IMR-90 (cell line): ENCODE measurements around the gene ITGB5. TPM values are rescaled to one million over a fixed set of nuclear protein-coding genes. Genes with fewer than 3 reads are reported as not detected.

ENCODE experiments used
- ATAC-seq: fragments of 200-7000 bp; cut with Tn5 transposase; 2 replicates; pipeline ENCODE4 v1.9.1; 2020; ENCODE audit warnings: low read depth, mild to moderate bottlenecking, moderate library complexity
- BruUV-seq: library from RNA; stranded (reverse); fragments of 400-500 nt; replicated peaks from 2 replicates; lab custom pipeline; 2021; lab: Mats Ljungman, UMichigan
- CTCF ChIA-PET: fragments of 300-600 bp; formaldehyde crosslinking; extraction: SDS; loops from one replicate; lab custom pipeline; 2021; ENCODE audit warnings: antibody characterized with exemption; lab: Yijun Ruan, JAX
- POLR2A ChIA-PET: fragments of 300-600 bp; sonication (Branson Sonifier 250); formaldehyde crosslinking; loops from one replicate; lab custom pipeline; 2022; ENCODE audit warnings: antibody characterized with exemption; ENCODE audit not compliant: unreplicated experiment; lab: Charles Lee
- DNase-seq: peaks from one replicate; pipeline ENCODE4 v3.0.0; 2013
- H2AFZ ChIP-seq: replicated peaks from 2 replicates; pipeline ENCODE3; 2013; ENCODE audit warnings: low read length, mild to moderate bottlenecking; ENCODE audit not compliant: poor library complexity
- H2AK5ac ChIP-seq: 2 replicates; pipeline ENCODE4 v1.6.1; 2013; ENCODE audit warnings: low read depth, low read length, inconsistent platforms
- H2AK9ac ChIP-seq: replicated peaks from 2 replicates; pipeline ENCODE3; 2013; ENCODE audit warnings: mild to moderate bottlenecking, low read depth, low read length, moderate library complexity; ENCODE audit not compliant: poor library complexity
- H2BK120ac ChIP-seq: 2 replicates; pipeline ENCODE4 v1.6.1; 2013; ENCODE audit warnings: low read depth, low read length, inconsistent platforms
- H2BK15ac ChIP-seq: 3 replicates; pipeline ENCODE4 v1.6.1; 2013; ENCODE audit warnings: low read depth, low read length, inconsistent platforms
- H2BK20ac ChIP-seq: 2 replicates; pipeline ENCODE4 v1.6.1; 2013; ENCODE audit warnings: low read depth, mild to moderate bottlenecking, inconsistent platforms, low read length, moderate library complexity
- H2BK5ac ChIP-seq: 2 replicates; pipeline ENCODE4 v1.6.1; 2013; ENCODE audit warnings: mild to moderate bottlenecking, low read depth, low read length, inconsistent platforms; ENCODE audit not compliant: poor library complexity, severe bottlenecking
- H3K14ac ChIP-seq: replicated peaks from 2 replicates; pipeline ENCODE4 v1.6.1; 2013; ENCODE audit warnings: low read depth, low read length, inconsistent platforms
- H3K18ac ChIP-seq: 2 replicates; pipeline ENCODE4 v1.6.1; 2013; ENCODE audit warnings: low read depth, low read length, control low read depth
- H3K23ac ChIP-seq: 2 replicates; pipeline ENCODE4 v1.6.1; 2013; ENCODE audit warnings: low read depth, low read length, inconsistent platforms
- H3K27ac ChIP-seq: 2 replicates; pipeline ENCODE4 v1.5.1; 2013; ENCODE audit warnings: mild to moderate bottlenecking, control low read depth, low read length; ENCODE audit not compliant: insufficient read depth
- H3K27me3 ChIP-seq: 2 replicates; pipeline ENCODE4 v1.6.1; 2013; ENCODE audit warnings: low read length; ENCODE audit not compliant: control insufficient read depth, insufficient read depth
- H3K36me3 ChIP-seq: 2 replicates; pipeline ENCODE4 v1.6.1; 2013; ENCODE audit warnings: low read length, mixed read lengths; ENCODE audit not compliant: control insufficient read depth, insufficient read depth
- H3K4ac ChIP-seq: 2 replicates; pipeline ENCODE4 v1.6.1; 2013; ENCODE audit warnings: low read depth, low read length, inconsistent platforms
- H3K4me1 ChIP-seq: 2 replicates; pipeline ENCODE4 v1.6.1; 2013; ENCODE audit warnings: low read length, mixed read lengths; ENCODE audit not compliant: control insufficient read depth, insufficient read depth
- H3K4me2 ChIP-seq: 2 replicates; pipeline ENCODE4 v1.6.1; 2013; ENCODE audit warnings: low read depth, mild to moderate bottlenecking, control low read depth, low read length, moderate library complexity
- H3K4me3 ChIP-seq: 2 replicates; pipeline ENCODE4 v1.5.1; 2013; ENCODE audit warnings: low read depth, mild to moderate bottlenecking, control low read depth, low read length, moderate library complexity; ENCODE audit not compliant: insufficient read depth
- H3K56ac ChIP-seq: 2 replicates; pipeline ENCODE4 v1.6.1; 2013; ENCODE audit warnings: low read length, inconsistent platforms; ENCODE audit not compliant: insufficient read depth; ENCODE audit errors: extremely low read depth
- H3K79me1 ChIP-seq, 2 experiments: 2 replicates each; pipeline ENCODE4 v1.6.1; 2013; ENCODE audit warnings: low read length in 2 of 2, inconsistent platforms in 1 of 2, low read depth in 1 of 2
- H3K9ac ChIP-seq: 2 replicates; pipeline ENCODE4 v1.6.1; 2013; ENCODE audit warnings: low read depth, low read length, control low read depth
- H3K9me1 ChIP-seq: 2 replicates; pipeline ENCODE4 v1.6.1; 2013; ENCODE audit warnings: low read length, inconsistent platforms; ENCODE audit not compliant: insufficient read depth
- H3K9me3 ChIP-seq: 2 replicates; pipeline ENCODE4 v1.6.1; 2013; ENCODE audit warnings: low read length; ENCODE audit not compliant: control insufficient read depth, insufficient read depth
- H4K20me1 ChIP-seq: 2 replicates; pipeline ENCODE4 v1.6.1; 2013; ENCODE audit warnings: low read length, inconsistent platforms; ENCODE audit not compliant: insufficient read depth
- H4K5ac ChIP-seq: 2 replicates; pipeline ENCODE4 v1.6.1; 2013; ENCODE audit warnings: mild to moderate bottlenecking, low read depth, low read length, control low read depth
- H4K8ac ChIP-seq, 2 experiments: 2 replicates each; pipeline ENCODE4 v1.6.1; 2013; ENCODE audit warnings: low read depth in 2 of 2, low read length in 2 of 2, control low read depth in 1 of 2, inconsistent platforms in 1 of 2
- H4K91ac ChIP-seq: 2 replicates; pipeline ENCODE4 v1.6.1; 2013; ENCODE audit warnings: low read depth, low read length, inconsistent platforms; ENCODE audit not compliant: insufficient read depth
- BHLHE40 ChIP-seq: fragments of 150-350 bp; IDR thresholded peaks from 2 replicates; pipeline ENCODE4 v1.6.1; 2016; ENCODE audit warnings: mild to moderate bottlenecking, low read depth, low read length
- CEBPB ChIP-seq: IDR thresholded peaks from 2 replicates; pipeline ENCODE4 v1.6.1; 2012; ENCODE audit warnings: low read depth, low read length, improper control_type of control experiment
- CHD1 ChIP-seq: IDR thresholded peaks from 2 replicates; pipeline ENCODE4 v1.6.1; 2012; ENCODE audit warnings: low read depth, low read length, improper control_type of control experiment
- FOS ChIP-seq: fragments of 150-350 bp; IDR thresholded peaks from 2 replicates; pipeline ENCODE4 v1.6.1; 2016; ENCODE audit warnings: low read depth, low read length
- MAFK ChIP-seq: IDR thresholded peaks from 2 replicates; pipeline ENCODE4 v1.6.1; 2012; ENCODE audit warnings: low read depth, low read length, improper control_type of control experiment
- MAZ ChIP-seq: IDR thresholded peaks from 2 replicates; pipeline ENCODE4 v1.6.1; 2012; ENCODE audit warnings: low read depth, mild to moderate bottlenecking, low read length, improper control_type of control experiment, moderate library complexity, borderline replicate concordance
- MXI1 ChIP-seq: IDR thresholded peaks from 2 replicates; pipeline ENCODE4 v1.6.1; 2012; ENCODE audit warnings: low read depth, mild to moderate bottlenecking, low read length, moderate library complexity, borderline replicate concordance
- NFE2L2 ChIP-seq: fragments of 150-350 bp; IDR thresholded peaks from 2 replicates; pipeline ENCODE4 v1.6.1; 2016; ENCODE audit warnings: low read depth, mild to moderate bottlenecking, low read length
- RCOR1 ChIP-seq: IDR thresholded peaks from 2 replicates; pipeline ENCODE4 v1.6.1; 2012; ENCODE audit warnings: mild to moderate bottlenecking, low read length, improper control_type of control experiment; ENCODE audit not compliant: insufficient replicate concordance
- RFX5 ChIP-seq: IDR thresholded peaks from 2 replicates; pipeline ENCODE4 v1.8.0; 2012; ENCODE audit warnings: low read depth, mild to moderate bottlenecking, low read length, moderate library complexity
- WGBS, 2 experiments: methylation state at CpG; one replicate each; pipeline versions ENCODE4 v1.1.5 to v1.1.7; 2013; ENCODE audit warnings: missing lambda C conversion rate in 2 of 2; ENCODE audit not compliant: insufficient read length in 1 of 2; ENCODE audit errors: extremely low coverage in 2 of 2; 5-methylcytosine and 5-hydroxymethylcytosine counted together
- dilution Hi-C: fragments of 300-500 bp; cut with HindIII; formaldehyde crosslinking; loops from one replicate; pipeline ENCODE4 v1.14.3; 2018; ENCODE audit warnings: low sequenced_read_pairs; ENCODE audit not compliant: unreplicated experiment
- in situ Hi-C: fragments of 300-500 bp; cut with MboI; formaldehyde crosslinking; loops from 3 replicates; pipeline ENCODE4 v1.14.3; 2019; ENCODE audit warnings: low sequenced_read_pairs, inconsistent platforms, mixed read lengths
- intact Hi-C: fragments of 100-400 bp; cut with micrococcal nuclease; formaldehyde crosslinking; loops from 2 replicates; pipeline ENCODE4 v1.10.0; 2022
- polyA plus RNA-seq, 3 experiments: library from polyadenylated mRNA; depleted of rRNA; stranded (reverse); fragments of >200 nt; gene quantifications; 2 replicates each; pipeline ENCODE4 v1.2.3, GENCODE V29; 2012; ENCODE audit warnings: low replicate concordance in 1 of 3
- total RNA-seq: library from RNA; depleted of rRNA; stranded (reverse); fragments of >200 nt; gene quantifications from 2 replicates; pipeline ENCODE4 v1.2.3, GENCODE V29; 2012
- TF ChIP-seq, protein P1 (sequence below): fragments of 150-350 bp; IDR thresholded peaks from 2 replicates; pipeline ENCODE4 v1.6.1; 2017; ENCODE audit warnings: mild to moderate bottlenecking, antibody characterized with exemption, low read length, low read depth
- TF ChIP-seq, protein P2 (sequence below): fragments of 150-350 bp; IDR thresholded peaks from 2 replicates; pipeline ENCODE4 v1.6.1; 2016; ENCODE audit warnings: low read depth, mild to moderate bottlenecking, low read length, moderate library complexity, borderline replicate concordance
- TF ChIP-seq, protein P3 (sequence below): conservative IDR thresholded peaks from 2 replicates; pipeline ENCODE4 v1.5.1; 2012; ENCODE audit warnings: mild to moderate bottlenecking, low read depth, low read length, improper control_type of control experiment

Gene ITGB5
- total and polyA plus RNA-seq, 2 of the 4 experiments (the other 2 are of a cell fraction) = 85.0 to 101 TPM

DNA sequence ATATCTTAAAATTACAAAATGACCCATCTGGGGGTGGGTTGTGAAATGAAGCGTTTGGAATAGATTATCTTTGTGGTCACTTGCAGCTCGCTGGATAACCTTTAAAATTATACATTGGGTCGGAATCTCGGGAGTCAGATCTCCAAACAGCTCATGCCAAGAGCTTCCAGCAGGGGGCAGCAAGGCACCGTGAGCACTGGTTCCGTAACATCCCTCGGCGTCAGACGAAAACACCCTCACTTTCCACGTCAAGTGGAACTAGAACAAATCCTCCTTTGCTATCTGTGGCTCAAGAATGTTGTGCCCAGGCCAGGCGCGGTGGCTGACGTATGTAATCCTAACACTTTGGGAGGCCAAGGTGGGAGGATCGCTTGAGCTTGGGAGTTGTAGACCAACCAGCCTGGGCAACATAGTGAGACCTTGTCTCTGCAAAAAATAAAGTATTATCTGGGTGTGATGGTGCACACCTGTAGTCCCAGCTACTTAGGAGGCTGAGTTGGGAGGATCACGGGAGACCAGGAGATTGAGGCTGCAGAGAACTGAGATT lies 125.8 kb downstream of the ITGB5 start:
- ATAC-seq = peak; percentile 85
- Histone ChIP-seq H3K27ac (no peak overlapping the region), H2BK15ac (no peak overlapping the region; the same call in 2 of the 3 replicates), H3K4me2 (no peak overlapping the region), H2AFZ (peak overlapping the region; percentile 88), H3K27me3 (no peaks in the 10 kb centered on the region), H2BK20ac (0 out of 2 replicates have a peak overlapping the region, but pooled peaks have one; percentile 18), H3K9ac (no peak overlapping the region), H3K18ac (no peak overlapping the region), H2AK9ac (peak overlapping the region; percentile 89), H4K8ac (peak overlapping the region in 1 of 2 experiments; percentile 48; a peak in 1 of 4 replicates), H3K4me3 (no peak overlapping the region), H3K14ac (peak overlapping the region; percentile 53), H2BK120ac (peak overlapping the region; percentile 54; the same call in 1 of the 2 replicates), H2BK5ac (no peak overlapping the region), H4K91ac (no peak overlapping the region), H3K79me1 (no peaks in the 10 kb centered on the region; a peak in 1 of 4 replicates), H3K23ac (no peak overlapping the region), H4K5ac (no peak overlapping the region), H3K9me1 (0 out of 2 replicates have a peak, but pooled peaks cover 2% of the 10 kb centered on the region), H3K4ac (peak overlapping the region; percentile 55; the same call in 1 of the 2 replicates), H3K36me3 (peaks cover 33% of the 10 kb centered on the region), H2AK5ac (peak overlapping the region; percentile 80), H3K9me3 (no peaks in the 10 kb centered on the region), H4K20me1 (0 out of 2 replicates have a peak, but pooled peaks cover 4% of the 10 kb centered on the region), H3K4me1 (peaks cover 7% of the 10 kb centered on the region), H3K56ac (no peak overlapping the region)
- WGBS, 2 experiments = 80% methylated on average over 1 of the region's 15 CpGs; no CpG with 5 or more reads in 1 of the 2 experiments
- ChIA-PET CTCF (interaction anchor here (0.5 to 1.8 kb wide), 18 partner anchors 11 to 825 kb away, joined by 3 to 27 read pairs (median 4); no protein-coding TSS in a partner anchor), POLR2A (no interaction called here)
- intact Hi-C loops (loop anchor here (1.0 to 5.0 kb wide), 6 partner anchors 126 to 826 kb away; partner anchors contain the start of gene ITGB5), dilution Hi-C loops (loop anchor here (25.0 kb wide), 1 partner anchor 126 kb away; the partner anchor contains the start of gene ITGB5), in situ Hi-C loops (loop anchor here (5.0 to 10.0 kb wide), 2 partner anchors 141 to 673 kb away; no protein-coding TSS in a partner anchor)
- DNase-seq = peak; percentile 89
- BruUV-seq = no TSS peak
- TF ChIP-seq MXI1 (no peak), MAFK (0 out of 2 replicates have a peak, but pooled peaks have one; percentile 3), FOS (no peak), MAZ (peak; percentile 40; the same call in 1 of the 2 replicates), RFX5 (no peak), NFE2L2 (no peak), RCOR1 (no peak), CHD1 (0 out of 2 replicates have a peak, but pooled peaks have one; percentile 49), BHLHE40 (peak; percentile 6; the same call in 1 of the 2 replicates), CEBPB (peak; percentile 62)
- TF ChIP-seq, protein P1, sequence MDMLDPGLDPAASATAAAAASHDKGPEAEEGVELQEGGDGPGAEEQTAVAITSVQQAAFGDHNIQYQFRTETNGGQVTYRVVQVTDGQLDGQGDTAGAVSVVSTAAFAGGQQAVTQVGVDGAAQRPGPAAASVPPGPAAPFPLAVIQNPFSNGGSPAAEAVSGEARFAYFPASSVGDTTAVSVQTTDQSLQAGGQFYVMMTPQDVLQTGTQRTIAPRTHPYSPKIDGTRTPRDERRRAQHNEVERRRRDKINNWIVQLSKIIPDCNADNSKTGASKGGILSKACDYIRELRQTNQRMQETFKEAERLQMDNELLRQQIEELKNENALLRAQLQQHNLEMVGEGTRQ = no peak
- TF ChIP-seq, protein P2, sequence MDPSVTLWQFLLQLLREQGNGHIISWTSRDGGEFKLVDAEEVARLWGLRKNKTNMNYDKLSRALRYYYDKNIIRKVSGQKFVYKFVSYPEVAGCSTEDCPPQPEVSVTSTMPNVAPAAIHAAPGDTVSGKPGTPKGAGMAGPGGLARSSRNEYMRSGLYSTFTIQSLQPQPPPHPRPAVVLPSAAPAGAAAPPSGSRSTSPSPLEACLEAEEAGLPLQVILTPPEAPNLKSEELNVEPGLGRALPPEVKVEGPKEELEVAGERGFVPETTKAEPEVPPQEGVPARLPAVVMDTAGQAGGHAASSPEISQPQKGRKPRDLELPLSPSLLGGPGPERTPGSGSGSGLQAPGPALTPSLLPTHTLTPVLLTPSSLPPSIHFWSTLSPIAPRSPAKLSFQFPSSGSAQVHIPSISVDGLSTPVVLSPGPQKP = no peak
- TF ChIP-seq, protein P3, sequence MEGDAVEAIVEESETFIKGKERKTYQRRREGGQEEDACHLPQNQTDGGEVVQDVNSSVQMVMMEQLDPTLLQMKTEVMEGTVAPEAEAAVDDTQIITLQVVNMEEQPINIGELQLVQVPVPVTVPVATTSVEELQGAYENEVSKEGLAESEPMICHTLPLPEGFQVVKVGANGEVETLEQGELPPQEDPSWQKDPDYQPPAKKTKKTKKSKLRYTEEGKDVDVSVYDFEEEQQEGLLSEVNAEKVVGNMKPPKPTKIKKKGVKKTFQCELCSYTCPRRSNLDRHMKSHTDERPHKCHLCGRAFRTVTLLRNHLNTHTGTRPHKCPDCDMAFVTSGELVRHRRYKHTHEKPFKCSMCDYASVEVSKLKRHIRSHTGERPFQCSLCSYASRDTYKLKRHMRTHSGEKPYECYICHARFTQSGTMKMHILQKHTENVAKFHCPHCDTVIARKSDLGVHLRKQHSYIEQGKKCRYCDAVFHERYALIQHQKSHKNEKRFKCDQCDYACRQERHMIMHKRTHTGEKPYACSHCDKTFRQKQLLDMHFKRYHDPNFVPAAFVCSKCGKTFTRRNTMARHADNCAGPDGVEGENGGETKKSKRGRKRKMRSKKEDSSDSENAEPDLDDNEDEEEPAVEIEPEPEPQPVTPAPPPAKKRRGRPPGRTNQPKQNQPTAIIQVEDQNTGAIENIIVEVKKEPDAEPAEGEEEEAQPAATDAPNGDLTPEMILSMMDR = peak; percentile 96
